B cell (primary cell): ENCODE results near the gene RPA3.

Source experiments
- EZH2 ChIP-seq: IDR thresholded peaks from 2 replicates; pipeline ENCODE4 v1.6.1; 2012; ENCODE audit warnings: borderline replicate concordance, low read depth, mild to moderate bottlenecking, moderate library complexity, low read length; ENCODE audit not compliant: insufficient read depth, poor library complexity, severe bottlenecking
- TF ChIP-seq, protein P1 (sequence below): fragments of 200-600 bp; IDR thresholded peaks from one replicate; pipeline ENCODE4 v1.8.0; 2022; ENCODE audit warnings: antibody characterized with exemption, mild to moderate bottlenecking

- TF ChIP-seq, protein P1, sequence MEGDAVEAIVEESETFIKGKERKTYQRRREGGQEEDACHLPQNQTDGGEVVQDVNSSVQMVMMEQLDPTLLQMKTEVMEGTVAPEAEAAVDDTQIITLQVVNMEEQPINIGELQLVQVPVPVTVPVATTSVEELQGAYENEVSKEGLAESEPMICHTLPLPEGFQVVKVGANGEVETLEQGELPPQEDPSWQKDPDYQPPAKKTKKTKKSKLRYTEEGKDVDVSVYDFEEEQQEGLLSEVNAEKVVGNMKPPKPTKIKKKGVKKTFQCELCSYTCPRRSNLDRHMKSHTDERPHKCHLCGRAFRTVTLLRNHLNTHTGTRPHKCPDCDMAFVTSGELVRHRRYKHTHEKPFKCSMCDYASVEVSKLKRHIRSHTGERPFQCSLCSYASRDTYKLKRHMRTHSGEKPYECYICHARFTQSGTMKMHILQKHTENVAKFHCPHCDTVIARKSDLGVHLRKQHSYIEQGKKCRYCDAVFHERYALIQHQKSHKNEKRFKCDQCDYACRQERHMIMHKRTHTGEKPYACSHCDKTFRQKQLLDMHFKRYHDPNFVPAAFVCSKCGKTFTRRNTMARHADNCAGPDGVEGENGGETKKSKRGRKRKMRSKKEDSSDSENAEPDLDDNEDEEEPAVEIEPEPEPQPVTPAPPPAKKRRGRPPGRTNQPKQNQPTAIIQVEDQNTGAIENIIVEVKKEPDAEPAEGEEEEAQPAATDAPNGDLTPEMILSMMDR: no peak
- no peak for TF ChIP-seq EZH2
These were observed 7.9 kb downstream of the RPA3 start for GRCh38 chr7:7710469-7710868.
